HCT116 (cell line): Measurements from ENCODE around the gene ACTL10. TPM values are rescaled to one million over a fixed set of nuclear protein-coding genes. Genes with fewer than 3 reads are reported as not detected.
"Not testable (repeated sequence)": the region's sequence is repeated elsewhere in the genome, so short reads cannot be mapped to it uniquely, and the experiment has no call there.

Experiments used
- ATAC-seq: fragments of 200-7000 bp; cut with Tn5 transposase; 2 replicates; pipeline ENCODE4 v1.9.1; 2020; ENCODE audit warnings: mild to moderate bottlenecking, moderate library complexity
- BruUV-seq: library from RNA; stranded (reverse); fragments of 400-500 nt; replicated peaks from 2 replicates; lab custom pipeline; 2021; lab: Mats Ljungman, UMichigan
- CTCF ChIA-PET: fragments of 300-600 bp; sonication (Branson Sonifier 250); formaldehyde crosslinking; loops from one replicate; lab custom pipeline; 2021; ENCODE audit warnings: antibody characterized with exemption; lab: Charles Lee
- POLR2A ChIA-PET: fragments of 300-600, 350-600 bp; sonication (Branson Sonifier 250); formaldehyde crosslinking; loops from one replicate; lab custom pipeline; 2021; ENCODE audit warnings: antibody characterized with exemption; lab: Charles Lee
- RAD21 ChIA-PET, 2 experiments: fragments of 300-600 bp; sonication (Branson Sonifier 250); formaldehyde crosslinking; loops; one replicate each; lab custom pipeline; 2023; ENCODE audit warnings: low total read pairs in 2 of 2; ENCODE audit not compliant: uncharacterized antibody in 2 of 2, unreplicated experiment in 2 of 2, low non-redundant PET in 1 of 2; lab: Charles Lee
- DNase-seq: peaks from one replicate; pipeline ENCODE4 v3.0.0-alpha.2; 2010; ENCODE audit warnings: low read depth, low spot score
- H2AFZ ChIP-seq: fragments of 200-600 bp; shearing (Covaris generic), sonication (generic); 2 replicates; pipeline ENCODE4 v1.6.1; 2017; ENCODE audit warnings: low read depth, mixed run types, mixed read lengths, antibody characterized with exemption, low read length; ENCODE audit not compliant: poor library complexity, severe bottlenecking
- H3K27ac ChIP-seq: 2 replicates; pipeline ENCODE4 v1.5.1; 2012; ENCODE audit warnings: low read depth, low read length
- H3K27me3 ChIP-seq: fragments of 200-600 bp; sonication (generic); 2 replicates; pipeline ENCODE4 v1.6.1; 2016; ENCODE audit warnings: mixed run types, low read length, mixed read lengths; ENCODE audit not compliant: insufficient read depth
- H3K36me3 ChIP-seq, 2 experiments: fragments of 200-500 bp in 1 of 2; fragments of 200-600 bp in 1 of 2; sonication (Bioruptor generic) in 1 of 2; sonication (generic) in 1 of 2; 2 replicates each; pipeline versions ENCODE4 v1.5.1 to v1.6.1; 2014 to 2016; ENCODE audit warnings: low read length in 2 of 2, inconsistent platforms in 1 of 2, mixed read lengths in 1 of 2, mixed run types in 1 of 2; ENCODE audit not compliant: insufficient read depth in 2 of 2, control insufficient read depth in 1 of 2
- H3K4me1 ChIP-seq, 2 experiments: fragments of 200-600 bp in 1 of 2; sonication (generic) in 1 of 2; 2 replicates each; pipeline versions ENCODE4 v1.5.1 to v1.6.1; 2012 to 2017; ENCODE audit warnings: low read length in 2 of 2, inconsistent platforms in 1 of 2, mild to moderate bottlenecking in 1 of 2, mixed read lengths in 1 of 2, mixed run types in 1 of 2, moderate library complexity in 1 of 2; ENCODE audit not compliant: insufficient read depth in 2 of 2, control insufficient read depth in 1 of 2
- H3K4me2 ChIP-seq: fragments of 200-600 bp; sonication (generic); 2 replicates; pipeline ENCODE4 v1.6.1; 2017; ENCODE audit warnings: mixed run types, low read length, mixed read lengths
- H3K4me3 ChIP-seq, 2 experiments: fragments of 200-600 bp in 1 of 2; sonication (generic) in 1 of 2; replicated peaks in 1 of 2; 2 replicates each; pipeline ENCODE4 v1.5.1; 2011 to 2016; ENCODE audit warnings: low read length in 2 of 2, control low read depth in 1 of 2, low read depth in 1 of 2, mild to moderate bottlenecking in 1 of 2, mixed read lengths in 1 of 2, mixed run types in 1 of 2
- H3K79me2 ChIP-seq: fragments of 200-600 bp; sonication (generic); 2 replicates; pipeline ENCODE4 v1.6.1; 2017; ENCODE audit warnings: mild to moderate bottlenecking, mixed run types, low read length, moderate library complexity, mixed read lengths; ENCODE audit not compliant: insufficient read depth
- H3K9ac ChIP-seq: fragments of 200-600 bp; sonication (generic); 2 replicates; pipeline ENCODE4 v1.6.1; 2016; ENCODE audit warnings: low read length, mixed read lengths
- H3K9me2 ChIP-seq: fragments of 200-600 bp; sonication (generic), shearing (Covaris generic); 2 replicates; pipeline ENCODE4 v1.6.1; 2017; ENCODE audit warnings: mixed run types, mild to moderate bottlenecking, moderate library complexity; ENCODE audit not compliant: insufficient read depth
- H3K9me3 ChIP-seq, 2 experiments: fragments of 200-500 bp in 1 of 2; fragments of 200-600 bp in 1 of 2; sonication (Bioruptor generic) in 1 of 2; sonication (generic) in 1 of 2; 2 replicates each; pipeline ENCODE4 v1.6.1; 2014 to 2017; ENCODE audit warnings: low read length in 2 of 2, mixed read lengths in 2 of 2, inconsistent platforms in 1 of 2, low read depth in 1 of 2, mild to moderate bottlenecking in 1 of 2, mixed run types in 1 of 2, moderate library complexity in 1 of 2; ENCODE audit not compliant: control insufficient read depth in 1 of 2, insufficient read depth in 1 of 2
- H4K20me1 ChIP-seq: fragments of 200-600 bp; sonication (generic), shearing (Covaris generic); 2 replicates; pipeline ENCODE4 v1.6.1; 2017; ENCODE audit warnings: mixed run types, mild to moderate bottlenecking, moderate library complexity; ENCODE audit not compliant: insufficient read depth
- EZH2phosphoT487 ChIP-seq: fragments of 200-600 bp; IDR thresholded peaks from 2 replicates; pipeline ENCODE4 v1.6.1; 2018; ENCODE audit warnings: antibody characterized with exemption, borderline replicate concordance
- JUND ChIP-seq: IDR thresholded peaks from 2 replicates; pipeline ENCODE4 v1.6.1; 2012
- ZNF274 ChIP-seq: fragments of 200-500 bp; sonication (Bioruptor generic); IDR thresholded peaks from 2 replicates; pipeline ENCODE4 v1.6.1; 2014; ENCODE audit warnings: mild to moderate bottlenecking, low read depth, low read length, inconsistent platforms
- intact Hi-C: fragments of 100-400 bp; cut with micrococcal nuclease; formaldehyde crosslinking; loops from 2 replicates; pipeline ENCODE4 v1.10.0; 2022
- total RNA-seq: library from RNA; stranded (reverse); gene quantifications from one replicate; pipeline ENCODE4 v1.2.1, GENCODE V29; 2021; ENCODE audit not compliant: unreplicated experiment

ACTL10 gene
- total RNA-seq, 1 experiment from 2014 or later = 0.22 TPM

DNA sequence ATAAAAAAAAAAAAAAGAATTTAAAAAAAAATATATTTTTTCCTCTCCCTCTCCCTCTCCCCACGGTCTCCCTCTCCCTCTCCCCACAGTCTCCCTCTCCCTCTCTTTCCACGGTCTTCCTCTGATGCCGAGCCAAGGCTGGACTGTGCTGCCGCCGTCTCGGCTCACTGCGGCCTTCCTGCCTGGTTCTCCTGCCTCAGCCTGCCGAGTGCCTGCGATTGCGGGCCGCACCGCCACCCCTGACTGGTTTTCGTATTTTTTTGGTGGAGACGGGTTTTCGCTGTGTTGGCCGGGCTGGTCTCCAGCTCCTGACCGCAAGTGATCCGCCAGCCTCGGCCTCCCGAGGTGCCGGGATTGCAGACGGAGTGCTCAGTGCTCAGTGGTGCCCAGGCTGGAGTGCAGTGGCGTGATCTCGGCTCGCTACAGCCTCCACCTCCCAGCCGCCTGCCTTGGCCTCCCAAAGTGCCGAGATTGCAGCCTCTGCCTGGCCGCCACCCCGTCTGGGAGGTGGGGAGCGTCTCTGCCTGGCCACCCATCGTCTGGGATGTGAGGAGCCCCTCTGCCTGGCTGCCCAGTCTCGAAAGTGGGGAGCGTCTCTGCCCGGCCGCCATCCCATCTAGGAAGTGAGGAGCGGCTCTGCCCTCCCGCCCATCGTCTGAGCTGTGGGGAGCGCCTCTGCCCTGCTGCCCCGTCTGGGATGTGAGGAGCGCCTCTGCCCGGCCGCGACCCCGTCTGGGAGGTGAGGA, 34.1 kb downstream of the ACTL10 start:
- H3K27ac ChIP-seq, H3K9me2 ChIP-seq, H4K20me1 ChIP-seq, H3K27me3 ChIP-seq, RAD21 ChIA-PET, POLR2A ChIA-PET, H3K9me3 ChIP-seq, H3K4me1 ChIP-seq, ATAC-seq, H3K4me3 ChIP-seq, H2AFZ ChIP-seq, H3K4me2 ChIP-seq, CTCF ChIA-PET, H3K79me2 ChIP-seq, intact Hi-C loops, H3K9ac ChIP-seq, H3K36me3 ChIP-seq, DNase-seq, BruUV-seq: not testable (repeated sequence)

DNA sequence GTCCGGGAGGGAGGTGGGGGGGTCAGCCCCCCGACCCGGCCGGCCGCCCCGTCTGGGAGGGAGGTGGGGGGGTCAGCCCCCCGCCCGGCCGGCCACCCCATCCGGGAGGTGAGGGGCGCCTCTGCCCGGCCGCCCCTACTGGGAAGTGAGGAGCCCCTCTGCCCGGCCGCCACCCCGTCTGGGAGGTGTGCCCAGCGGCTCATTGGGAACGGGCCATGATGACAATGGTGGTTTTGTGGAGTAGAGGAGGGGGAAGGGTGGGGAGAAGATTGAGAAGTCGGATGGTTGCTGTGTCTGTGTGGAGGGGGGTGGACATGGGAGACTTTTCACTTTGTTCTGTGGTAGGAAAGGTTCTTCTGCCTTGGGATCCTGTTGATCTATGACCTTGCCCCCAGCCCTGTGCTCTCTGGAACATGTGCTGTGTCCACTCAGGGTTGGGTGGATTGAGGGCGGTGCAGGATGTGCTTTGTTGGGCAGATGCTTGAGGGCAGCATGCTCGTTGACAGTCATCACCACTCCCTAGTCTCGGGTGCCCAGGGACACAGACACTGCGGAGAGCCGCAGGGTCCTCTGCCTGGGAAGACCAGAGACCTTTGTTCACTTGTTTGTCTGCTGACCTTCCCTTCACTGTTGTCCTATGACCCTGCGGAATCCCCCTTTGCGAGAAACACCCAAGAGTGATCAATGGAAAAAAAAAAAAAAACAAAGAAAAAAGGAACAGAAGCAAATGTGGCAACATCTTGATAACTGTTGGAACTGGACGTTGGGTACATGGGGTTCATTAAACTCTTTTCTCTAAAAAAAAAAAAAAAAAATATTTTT, 35.1 kb downstream of the ACTL10 start:
- no TSS peak for BruUV-seq

More for the DNA sequence above, 35.1 kb downstream of the ACTL10 start:
- Histone ChIP-seq H3K9me2 (no peaks in the 10 kb centered on the region), H3K4me1 (peaks cover 0 to 6% of the 10 kb centered on the region in 2 experiments; a peak in 3 of 4 replicates), H3K79me2 (no peaks in the 10 kb centered on the region), H3K4me3 (no peak overlapping the region), H3K4me2 (no peak overlapping the region), H3K9ac (no peak overlapping the region), H3K36me3 (no peaks in the 10 kb centered on the region), H4K20me1 (no peaks in the 10 kb centered on the region), H3K9me3 (no peaks in the 10 kb centered on the region), H2AFZ (no peak overlapping the region), H3K27ac (no peak overlapping the region), H3K27me3 (no peaks in the 10 kb centered on the region)
- ChIA-PET RAD21 (no interaction called here), POLR2A (no interaction called here), CTCF (no interaction called here)
- TF ChIP-seq JUND = no peak
- TF ChIP-seq EZH2phosphoT487 = no peak
- no peak for TF ChIP-seq ZNF274
- ATAC-seq (no peak), DNase-seq (no peak)
- intact Hi-C loops = no loop called here
